GM21423 (cell line): ENCODE results near the gene CDY1B.
"Not testable (repeated sequence)": the region's sequence is repeated elsewhere in the genome, so short reads cannot be mapped to it uniquely, and the experiment has no call there.

Source experiments
- ATAC-seq: cut with Tn5 transposase; IDR thresholded peaks from one replicate; pipeline ENCODE4 v1.9.1; 2021; ENCODE audit warnings: mild to moderate bottlenecking, moderate library complexity; ENCODE audit not compliant: unreplicated experiment

Gene CDY1B, protein sequence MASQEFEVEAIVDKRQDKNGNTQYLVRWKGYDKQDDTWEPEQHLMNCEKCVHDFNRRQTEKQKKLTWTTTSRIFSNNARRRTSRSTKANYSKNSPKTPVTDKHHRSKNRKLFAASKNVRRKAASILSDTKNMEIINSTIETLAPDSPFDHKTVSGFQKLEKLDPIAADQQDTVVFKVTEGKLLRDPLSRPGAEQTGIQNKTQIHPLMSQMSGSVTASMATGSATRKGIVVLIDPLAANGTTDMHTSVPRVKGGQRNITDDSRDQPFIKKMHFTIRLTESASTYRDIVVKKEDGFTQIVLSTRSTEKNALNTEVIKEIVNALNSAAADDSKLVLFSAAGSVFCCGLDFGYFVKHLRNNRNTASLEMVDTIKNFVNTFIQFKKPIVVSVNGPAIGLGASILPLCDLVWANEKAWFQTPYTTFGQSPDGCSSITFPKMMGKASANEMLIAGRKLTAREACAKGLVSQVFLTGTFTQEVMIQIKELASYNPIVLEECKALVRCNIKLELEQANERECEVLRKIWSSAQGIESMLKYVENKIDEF

GRCh38 chrY:24047919-24048318 is at the start of gene CDY1B:
Gene CDY1B, minus strand, starts transcription at chrY:24048019. Its CDS starts 331 bp downstream, at chrY:24047688.
- ATAC-seq = not testable (repeated sequence)

DNA sequence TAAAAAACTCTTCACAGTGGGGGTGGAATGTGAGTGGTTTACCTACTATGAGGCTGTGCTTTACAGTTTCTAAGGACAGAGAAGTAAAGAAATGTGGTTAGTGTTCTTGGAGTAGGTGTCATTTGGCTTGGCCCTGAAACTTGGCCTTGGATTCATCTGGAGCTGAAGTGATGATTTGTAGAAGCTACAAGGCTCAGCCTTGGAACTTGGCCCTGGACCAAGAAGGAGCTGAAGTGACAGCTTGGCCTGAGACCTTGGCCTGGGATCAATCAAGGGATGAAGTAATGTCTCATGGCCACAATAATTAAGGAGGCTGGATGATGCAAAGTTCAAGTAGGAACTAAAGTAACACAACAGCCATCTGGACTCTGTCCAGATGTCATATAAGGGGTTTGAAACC is 1.7 kb upstream of the CDY1B start:
- not testable (repeated sequence) for ATAC-seq

- ATAC-seq = not testable (repeated sequence)
These were observed 4.6 kb downstream of the CDY1B start for GRCh38 chrY:24043209-24043608.

DNA sequence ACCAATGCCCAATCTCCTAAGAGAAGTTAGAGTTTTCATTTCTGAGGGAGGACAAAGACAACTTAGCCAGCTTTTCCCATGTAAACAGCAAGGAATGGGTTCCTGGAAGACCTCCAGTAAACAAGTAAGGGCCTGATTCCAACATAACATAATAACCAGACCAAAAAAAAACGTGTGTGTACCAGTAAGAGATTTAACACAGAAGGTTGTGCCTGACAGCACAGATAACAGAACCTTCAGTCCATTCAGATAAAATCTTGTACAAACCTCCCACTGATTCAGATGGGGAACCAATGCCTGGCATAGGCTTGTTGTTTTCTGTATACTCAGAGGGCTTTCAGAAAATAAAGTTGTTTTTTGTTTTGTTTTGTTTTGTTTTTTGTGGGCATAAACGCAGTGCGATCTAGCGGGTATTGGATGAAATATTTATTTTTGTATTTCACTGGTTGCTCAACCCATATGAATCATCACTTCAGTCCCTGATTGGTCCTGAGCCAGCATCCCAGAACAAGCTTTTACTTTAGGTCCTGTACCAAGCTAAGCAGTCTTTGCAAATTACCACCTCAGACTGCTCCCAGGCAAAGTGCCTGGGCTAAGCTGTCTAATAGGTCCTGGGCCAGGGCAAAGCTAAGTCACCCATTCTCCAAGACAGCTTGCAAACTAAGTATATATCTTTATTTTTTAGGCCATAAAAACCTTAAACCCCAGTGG is 8.7 kb downstream of the CDY1B start:
- not testable (repeated sequence) for ATAC-seq

GRCh38 chrY:24026212-24027103 is 21.4 kb downstream of the CDY1B start:
- not testable (repeated sequence) for ATAC-seq
